ENCODE measurements around the gene AKT1S1. TPM values are rescaled to one million over a fixed set of nuclear protein-coding genes. Genes with fewer than 3 reads are reported as not detected.

AKT1S1 gene
- total RNA-seq, 2 experiments from 2014 or later = 7.3 to 19.8 TPM

GRCh38 chr19:49910179-49910578 is 33.0 kb upstream of the AKT1S1 start:
- Histone ChIP-seq H3K9me3 (ENCODE audit: low read length) (no peaks in the 10 kb centered on the region), H4K20me1 (ENCODE audit: insufficient read depth, low read length) (peaks cover 10% of the 10 kb centered on the region; the same call in 1 of the 2 replicates), H2AFZ (ENCODE audit: low read length) (no peak overlapping the region), H3K27ac (ENCODE audit: low read depth, low read length, poor library complexity, severe bottlenecking) (no peak overlapping the region), H3K9me2 (ENCODE audit: insufficient read depth, low read length) (no peaks in the 10 kb centered on the region), H3K4me2 (ENCODE audit: low read length) (no peak overlapping the region), H3K4me3 (ENCODE audit: low read depth, low read length, poor library complexity, severe bottlenecking) (no peak overlapping the region), H3K36me3 (ENCODE audit: insufficient read depth, low read length) (peaks cover 93% of the 10 kb centered on the region), H3K4me1 (ENCODE audit: insufficient read depth, low read length, poor library complexity, severe bottlenecking) (peaks cover 37% of the 10 kb centered on the region), H3K79me2 (ENCODE audit: insufficient read depth, low read depth, low read length) (peaks cover 17% of the 10 kb centered on the region; the same call in 1 of the 2 replicates)
- no peak for TF ChIP-seq EZH2phosphoT487 (IDR thresholded peaks at IDR 0.05; ENCODE audit: borderline replicate concordance, low read depth, low read length)
- TF ChIP-seq CTCF (conservative IDR thresholded peaks at IDR 0.05; ENCODE audit: low read length) = no peak
- ChIA-PET CTCF (ENCODE audit: unreplicated experiment) (no interaction called here), POLR2A (interaction anchor here (0.5 kb wide), 1 partner anchor 26 kb away, joined by 5 read pairs; no protein-coding TSS in a partner anchor)
- no TSS peak for BruUV-seq (replicated peaks)
- intact Hi-C loops (cut with micrococcal nuclease; ENCODE audit: unreplicated experiment) = no loop called here
- DNase-seq (ENCODE audit: low spot score) = no peak

DNA sequence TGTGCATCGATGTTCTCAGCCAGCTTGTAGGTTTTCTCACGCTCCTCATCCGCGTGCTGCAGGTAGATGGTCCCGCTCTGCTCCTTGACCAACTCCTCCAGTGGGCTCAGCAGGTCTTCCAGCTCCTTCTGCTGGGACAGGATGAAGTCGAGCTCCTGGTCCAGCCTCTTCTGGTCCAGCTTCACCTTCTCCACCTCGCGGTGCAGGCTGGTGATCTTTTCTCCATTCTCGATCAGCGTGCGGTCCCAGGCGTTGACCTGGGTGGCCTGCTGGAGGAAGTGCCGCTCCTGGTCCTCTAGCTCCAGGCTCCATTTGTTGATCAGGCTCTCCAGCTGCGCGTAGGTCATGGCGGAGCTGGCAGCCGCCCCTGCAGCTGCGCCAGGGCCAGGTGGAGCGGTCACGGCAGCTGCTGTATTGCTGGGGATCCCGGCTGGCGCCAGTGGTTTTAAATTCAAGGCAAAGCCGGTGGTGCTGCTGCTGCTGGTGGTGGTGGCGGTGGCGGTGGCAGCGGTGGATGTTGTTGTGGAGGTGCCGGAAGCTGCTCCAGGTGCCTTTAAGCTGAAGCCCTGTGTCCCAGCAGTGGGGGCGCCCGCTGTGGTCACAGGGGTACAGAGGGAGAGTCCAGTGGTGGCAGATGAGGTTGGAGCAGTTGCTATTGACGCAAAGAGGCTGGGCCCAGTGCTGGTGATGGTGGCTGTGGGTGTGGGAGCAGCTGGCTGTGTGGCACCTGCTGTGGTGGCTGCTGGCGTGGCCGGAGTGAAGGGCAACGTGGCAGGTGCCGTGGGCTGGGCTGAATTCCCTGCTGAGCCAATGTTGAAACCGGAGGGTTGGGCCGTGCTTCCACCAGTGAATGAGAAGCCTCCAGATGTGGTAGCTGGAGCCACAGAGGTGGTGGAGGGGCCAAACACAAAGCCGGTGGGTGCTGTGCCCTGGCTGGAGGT is 31.6 kb upstream of the AKT1S1 start:
- H3K36me3 ChIP-seq (ENCODE audit: insufficient read depth, low read length) = peaks cover 79% of the 10 kb centered on the region
- H3K4me2 ChIP-seq (ENCODE audit: low read length) = no peak overlapping the region
- peaks cover 46% of the 10 kb centered on the region for H3K4me1 ChIP-seq (ENCODE audit: insufficient read depth, low read length, poor library complexity, severe bottlenecking)
- no peak overlapping the region for H3K4me3 ChIP-seq (ENCODE audit: low read depth, low read length, poor library complexity, severe bottlenecking)
- H3K9me2 ChIP-seq (ENCODE audit: insufficient read depth, low read length) = no peaks in the 10 kb centered on the region
- peaks cover 10% of the 10 kb centered on the region; the same call in 1 of the 2 replicates for H4K20me1 ChIP-seq (ENCODE audit: insufficient read depth, low read length)
- BruUV-seq (replicated peaks) = no TSS peak
- no peak for TF ChIP-seq CTCF (conservative IDR thresholded peaks at IDR 0.05; ENCODE audit: low read length)
- TF ChIP-seq EZH2phosphoT487 (IDR thresholded peaks at IDR 0.05; ENCODE audit: borderline replicate concordance, low read depth, low read length) = no peak
- ChIA-PET POLR2A (interaction anchor here (1.3 kb wide), 1 partner anchor 21 kb away, joined by 3 read pairs; the partner anchor contains the start of gene NUP62), CTCF (ENCODE audit: unreplicated experiment) (no interaction called here)
- H3K27ac ChIP-seq (ENCODE audit: low read depth, low read length, poor library complexity, severe bottlenecking) = no peak overlapping the region
- intact Hi-C loops (cut with micrococcal nuclease; ENCODE audit: unreplicated experiment) = no loop called here
- H3K9me3 ChIP-seq (ENCODE audit: low read length) = no peaks in the 10 kb centered on the region
- H2AFZ ChIP-seq (ENCODE audit: low read length) = no peak overlapping the region
- no peak for DNase-seq (ENCODE audit: low spot score)
- peaks cover 13% of the 10 kb centered on the region; the same call in 1 of the 2 replicates for H3K79me2 ChIP-seq (ENCODE audit: insufficient read depth, low read depth, low read length)
